Choroid plexus epithelial cell (primary cell): ENCODE data around the gene RNF157.

Source experiments
- DNase-seq: peaks from one replicate; pipeline ENCODE4 v3.0.0-alpha.2; 2010; ENCODE audit warnings: low read depth
- H3K4me3 ChIP-seq: 2 replicates; pipeline ENCODE4 v1.5.1; 2011; ENCODE audit warnings: low read depth, mild to moderate bottlenecking, control low read depth, low read length, moderate library complexity
- CTCF ChIP-seq: conservative IDR thresholded peaks from 2 replicates; pipeline ENCODE4 v1.5.1; 2011; ENCODE audit warnings: low read depth, mild to moderate bottlenecking, control low read depth, inconsistent platforms, low read length, moderate library complexity

Gene RNF157

GRCh38 chr17:76104140-76104895 lies 136.0 kb downstream of the RNF157 start:
- no peak for DNase-seq
- no peak for TF ChIP-seq CTCF
- peak overlapping the region; percentile 93 for H3K4me3 ChIP-seq

- TF ChIP-seq CTCF, result peak; percentile 30
- DNase-seq, result peak; percentile 93
- H3K4me3 ChIP-seq, result peak within 1 kb of the TSS; percentile 93
Observed at GRCh38 chr17:76103274-76104139, 136.8 kb downstream of the RNF157 start, which contains the start of gene EXOC7. TSS of gene EXOC7 (minus strand) at chr17:76103787. CDS start at chr17:76103692, 95 bp downstream.

- DNase-seq, result no peak
- no peak for TF ChIP-seq CTCF
Observed at GRCh38 chr17:76102944-76103273, 137.4 kb downstream of the RNF157 start.

GRCh38 chr17:76097716-76098295 lies 142.5 kb downstream of the RNF157 start:
- no peak for DNase-seq
- no peak overlapping the region for H3K4me3 ChIP-seq
- no peak for TF ChIP-seq CTCF

More at GRCh38 chr17:76102944-76103273, 137.4 kb downstream of the RNF157 start:
- peak overlapping the region; percentile 93 for H3K4me3 ChIP-seq

GRCh38 chr17:76095943-76096342 lies 144.3 kb downstream of the RNF157 start:
- H3K4me3 ChIP-seq, result no peak overlapping the region
- no peak for TF ChIP-seq CTCF
- DNase-seq, result no peak

GRCh38 chr17:76094046-76094445 lies 146.2 kb downstream of the RNF157 start:
- TF ChIP-seq CTCF, result no peak

More at GRCh38 chr17:76094046-76094445, 146.2 kb downstream of the RNF157 start:
- no peak for DNase-seq
- no peak overlapping the region for H3K4me3 ChIP-seq
